GM12892 (cell line): ENCODE measurements around the gene IGFBPL1.

Experiments
- POLR2A ChIP-seq: IDR thresholded peaks from 2 replicates; pipeline ENCODE4 v1.6.1; 2011; ENCODE audit warnings: low read depth, low read length, control low read depth
- POLR2AphosphoS5 ChIP-seq: IDR thresholded peaks from 2 replicates; pipeline ENCODE4 v1.6.1; 2011; ENCODE audit warnings: low read depth, low read length, control low read depth

DNA sequence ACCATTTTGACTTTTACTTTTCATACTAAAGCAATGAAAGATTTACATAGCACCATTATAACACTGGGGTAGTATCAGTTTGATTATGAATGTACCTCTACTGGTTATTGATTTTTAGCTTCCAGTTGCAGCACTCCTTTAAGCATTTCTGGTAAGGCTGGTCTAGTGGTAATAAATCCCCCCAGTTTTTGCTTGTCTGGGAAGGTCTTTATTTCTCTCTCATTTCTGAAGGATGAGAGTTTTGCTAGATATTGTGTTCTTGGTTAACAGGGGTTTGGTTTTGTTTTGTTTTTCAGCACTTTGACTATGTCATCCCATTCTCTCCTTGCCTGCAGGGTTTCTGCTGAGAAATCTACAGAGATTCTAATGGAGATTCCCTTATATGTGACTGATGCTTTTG, 26.9 kb upstream of the IGFBPL1 start:
- TF ChIP-seq POLR2A (no peak), POLR2AphosphoS5 (no peak)
